CD4-positive, alpha-beta T cell (primary cell): ENCODE measurements around the gene SPRYD3. TPM values are rescaled to one million over a fixed set of nuclear protein-coding genes. Genes with fewer than 3 reads are reported as not detected.

Experiments
- ATAC-seq: fragments of 200-7000 bp; cut with Tn5 transposase; one replicate; pipeline ENCODE4 v1.10.0; 2022; ENCODE audit warnings: mild to moderate bottlenecking; ENCODE audit not compliant: poor library complexity
- CTCF ChIA-PET: fragments of 350-600 bp; sonication (Branson Sonifier 250); formaldehyde crosslinking; loops from one replicate; lab custom pipeline; 2021; ENCODE audit warnings: antibody characterized with exemption, inconsistent platforms; lab: Charles Lee
- POLR2A ChIA-PET: fragments of 350-600 bp; sonication (Branson Sonifier 250); formaldehyde crosslinking; loops from one replicate; lab custom pipeline; 2021; ENCODE audit warnings: antibody characterized with exemption, inconsistent platforms; lab: Charles Lee
- DNase-seq, 14 experiments: peaks; one replicate each; pipeline ENCODE4 v3.0.0-alpha.2; 2013 to 2020; ENCODE audit warnings: mixed read lengths in 2 of 14
- H3K27ac ChIP-seq, 2 donors: one replicate each; pipeline versions ENCODE4 v1.5.1 to v1.7.0; 2013; ENCODE audit warnings: low read length in 2 of 2, low read depth in 1 of 2, mild to moderate bottlenecking in 1 of 2
- H3K27me3 ChIP-seq, 2 experiments: 1 replicate in 1 of 2; 2 replicates in 1 of 2; pipeline versions ENCODE4 v1.6.1 to v1.7.0; 2013; ENCODE audit warnings: low read length in 2 of 2, control low read depth in 1 of 2, mild to moderate bottlenecking in 1 of 2, moderate library complexity in 1 of 2; ENCODE audit not compliant: insufficient read depth in 2 of 2, control insufficient read depth in 1 of 2
- H3K36me3 ChIP-seq: one replicate; pipeline ENCODE4 v1.6.1; 2013; ENCODE audit warnings: low read length, control low read depth; ENCODE audit not compliant: insufficient read depth
- H3K4me1 ChIP-seq: one replicate; pipeline ENCODE4 v1.6.1; 2013; ENCODE audit warnings: low read length, control low read depth; ENCODE audit not compliant: insufficient read depth
- H3K4me3 ChIP-seq: one replicate; pipeline ENCODE4 v1.5.1; 2013; ENCODE audit warnings: mild to moderate bottlenecking, low read length, moderate library complexity
- H3K9me3 ChIP-seq, 2 experiments: 1 replicate in 1 of 2; 2 replicates in 1 of 2; pipeline versions ENCODE4 v1.6.1 to v1.7.0; 2013; ENCODE audit warnings: low read length in 2 of 2, mild to moderate bottlenecking in 2 of 2, control low read depth in 1 of 2, moderate library complexity in 1 of 2; ENCODE audit not compliant: control insufficient read depth in 1 of 2, insufficient read depth in 1 of 2
- H3K27ac Mint-ChIP-seq: one replicate; pipeline ENCODE4 v1.8.0; 2020; ENCODE audit warnings: mixed read lengths
- H3K27me3 Mint-ChIP-seq: one replicate; pipeline ENCODE4 v1.8.0; 2021; ENCODE audit warnings: mixed read lengths
- H3K36me3 Mint-ChIP-seq: one replicate; pipeline ENCODE4 v1.8.0; 2021; ENCODE audit warnings: low read depth, mixed read lengths
- H3K4me1 Mint-ChIP-seq: one replicate; pipeline ENCODE4 v1.8.0; 2021; ENCODE audit warnings: low read depth, mixed read lengths
- H3K4me3 Mint-ChIP-seq: one replicate; pipeline ENCODE4 v1.8.0; 2020; ENCODE audit warnings: mild to moderate bottlenecking, mixed read lengths
- H3K9me3 Mint-ChIP-seq: one replicate; pipeline ENCODE4 v1.8.0; 2020; ENCODE audit warnings: mixed read lengths
- CTCF ChIP-seq: fragments of 200-600 bp; IDR thresholded peaks from one replicate; pipeline ENCODE4 v1.8.0; 2022; ENCODE audit warnings: antibody characterized with exemption, mild to moderate bottlenecking
- intact Hi-C, 2 experiments: fragments of 100-400 bp; cut with DNase I in 1 of 2; cut with micrococcal nuclease in 1 of 2; formaldehyde crosslinking; loops; one replicate each; pipeline versions ENCODE4 v1.15.1 to v1.9.0; 2023 to 2025; cut with DNase I, micrococcal nuclease
- total RNA-seq, 174 experiments: library from RNA in 2 of 174; stranded (reverse) in 2 of 174; gene quantifications; one replicate each; pipeline ENCODE4 v1.2.3 and lab custom pipeline; 2021 to 2026

Gene SPRYD3
- total RNA-seq, 2 experiments from 2014 or later = 17.7 to 21.0 TPM

GRCh38 chr12:53118751-53119300, 39.6 kb upstream of the SPRYD3 start:
- TF ChIP-seq CTCF = no peak
- H3K36me3 ChIP-seq = no peaks in the 10 kb centered on the region
- DNase-seq (no peak), ATAC-seq (no peak)
- no peak overlapping the region for H3K27ac Mint-ChIP-seq
- H3K36me3 Mint-ChIP-seq = no peaks in the 10 kb centered on the region
- no peaks in the 10 kb centered on the region for H3K9me3 Mint-ChIP-seq
- no peaks in the 10 kb centered on the region for H3K4me1 ChIP-seq
- no peak overlapping the region for H3K27ac ChIP-seq
- H3K4me3 Mint-ChIP-seq = no peak overlapping the region
- H3K27me3 Mint-ChIP-seq = no peaks in the 10 kb centered on the region
- POLR2A ChIA-PET = no interaction called here
- intact Hi-C loops = no loop called here
- CTCF ChIA-PET = no interaction called here
- no peaks in the 10 kb centered on the region for H3K4me1 Mint-ChIP-seq
- H3K9me3 ChIP-seq = no peaks in the 10 kb centered on the region
- H3K4me3 ChIP-seq = no peak overlapping the region
- no peaks in the 10 kb centered on the region for H3K27me3 ChIP-seq

GRCh38 chr12:53115891-53116648, 36.9 kb upstream of the SPRYD3 start:
- H3K4me1 Mint-ChIP-seq = no peaks in the 10 kb centered on the region
- intact Hi-C loops = no loop called here
- no peak overlapping the region for H3K4me3 Mint-ChIP-seq
- H3K9me3 ChIP-seq = no peaks in the 10 kb centered on the region
- DNase-seq (no peak), ATAC-seq (no peak)
- no peaks in the 10 kb centered on the region for H3K9me3 Mint-ChIP-seq
- H3K4me3 ChIP-seq = no peak overlapping the region
- no peaks in the 10 kb centered on the region for H3K36me3 Mint-ChIP-seq
- no peak overlapping the region for H3K27ac ChIP-seq
- ChIA-PET CTCF (no interaction called here), POLR2A (no interaction called here)
- H3K27ac Mint-ChIP-seq = no peak overlapping the region
- no peaks in the 10 kb centered on the region for H3K36me3 ChIP-seq
- no peak for TF ChIP-seq CTCF
- no peaks in the 10 kb centered on the region for H3K27me3 Mint-ChIP-seq
- no peaks in the 10 kb centered on the region for H3K27me3 ChIP-seq
- no peaks in the 10 kb centered on the region for H3K4me1 ChIP-seq

GRCh38 chr12:53115112-53115890, 36.1 kb upstream of the SPRYD3 start:
- Mint-ChIP-seq H3K4me3 (no peak overlapping the region), H3K27me3 (no peaks in the 10 kb centered on the region), H3K27ac (no peak overlapping the region), H3K4me1 (no peaks in the 10 kb centered on the region), H3K9me3 (no peaks in the 10 kb centered on the region), H3K36me3 (no peaks in the 10 kb centered on the region)
- Histone ChIP-seq H3K4me1 (no peaks in the 10 kb centered on the region), H3K27ac (no peak overlapping the region), H3K4me3 (no peak overlapping the region), H3K27me3 (no peaks in the 10 kb centered on the region), H3K36me3 (no peaks in the 10 kb centered on the region), H3K9me3 (no peaks in the 10 kb centered on the region)
- ChIA-PET CTCF (no interaction called here), POLR2A (no interaction called here)
- ATAC-seq = no peak
- no peak for TF ChIP-seq CTCF
- intact Hi-C loops = no loop called here
- no peak for DNase-seq
